A549 treated with AZD2906 at 1 μM for 4 hours (cell line): ENCODE measurements around the gene TMEM175. TPM values are rescaled to one million over a fixed set of nuclear protein-coding genes. Genes with fewer than 3 reads are reported as not detected.

Experiments used
- total RNA-seq: library from RNA; stranded (reverse); fragments of 200-300 nt; extraction: Qiagen RNA extraction; gene quantifications from 5 replicates; pipeline ENCODE4 v1.2.3, GENCODE V29; 2022

Gene TMEM175
- total RNA-seq, result 8.9 to 12.1 TPM (median 10.4 TPM) in 5 replicates

DNA sequence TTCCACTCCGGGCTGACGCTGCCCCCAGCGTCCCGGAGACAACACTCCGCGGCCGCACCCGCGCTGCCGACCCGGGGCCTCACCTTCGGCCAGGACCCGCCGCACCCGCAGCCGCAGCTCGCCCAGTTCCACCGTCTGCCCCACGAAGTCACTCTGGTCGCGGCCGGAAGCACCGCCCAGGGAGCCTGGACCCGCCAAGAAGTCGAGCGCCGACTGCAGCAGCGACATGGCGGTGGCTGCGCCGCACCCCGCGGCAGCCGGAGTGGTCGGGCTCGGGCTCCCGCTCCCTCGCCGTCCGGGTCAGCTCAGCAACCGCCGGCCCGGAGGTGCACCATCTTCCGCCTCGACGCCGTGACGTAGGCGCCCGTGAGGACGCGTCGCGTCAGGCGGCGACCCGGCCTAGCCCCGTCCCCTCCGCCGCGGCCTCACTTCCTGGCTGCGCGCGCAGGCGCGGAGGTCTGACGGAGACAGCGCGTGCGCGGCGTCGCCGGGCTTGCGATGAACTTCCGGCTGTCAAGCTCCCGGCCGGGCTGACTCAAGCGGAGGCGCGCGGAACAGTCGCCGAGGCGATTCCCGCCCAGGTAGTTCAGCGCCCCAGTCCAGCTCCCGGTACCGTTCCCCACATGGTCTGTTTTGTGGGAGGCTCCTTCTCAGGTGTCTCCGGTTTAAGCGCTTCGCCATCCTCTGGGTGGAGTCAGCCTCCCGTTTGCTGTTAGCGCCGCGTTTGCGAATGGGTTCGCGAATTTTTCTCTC is at the start of gene TMEM175, which contains the start of gene GAK:
Gene TMEM175 (plus strand): TSS at position 501 of the 753 bp plus-strand sequence. CDS start 15,280 bp downstream, outside the sequence.
Gene GAK (minus strand): TSS at position 357 of the 753 bp plus-strand sequence. CDS start 129 bp downstream, at position 228.

GRCh38 chr4:973431-974397 is 41.5 kb downstream of the TMEM175 start, which contains the start of gene DGKQ:
DGKQ (minus strand) TSS chr4:973569; CDS start chr4:973482, 87 bp downstream.

GRCh38 chr4:986879-987623 is 54.8 kb downstream of the TMEM175 start, which contains the start of gene IDUA:
IDUA (plus strand) TSS chr4:987044; CDS start chr4:987085, 41 bp downstream.

GRCh38 chr4:993111-994029 is 61.1 kb downstream of the TMEM175 start, which contains the start of gene SLC26A1:
SLC26A1 (minus strand) TSS chr4:993404; CDS start chr4:991703, 1,701 bp downstream.

Other genes with a start within 250 kb of the TMEM175 start
- 0.13 to 0.31 TPM (median 0.18 TPM) in 5 replicates for gene SLC49A3, start 243.3 kb upstream of the TMEM175 start, total RNA-seq
- 15.3 to 21.6 TPM (median 20.1 TPM) in 5 replicates for gene PCGF3, start 226.6 kb upstream of the TMEM175 start, total RNA-seq
- 0.51 to 0.70 TPM (median 0.64 TPM) in 5 replicates for gene CPLX1, start 106.3 kb upstream of the TMEM175 start, total RNA-seq
- 36.4 to 50.5 TPM (median 46.9 TPM) in 5 replicates for gene GAK, start 144 bp upstream of the TMEM175 start, total RNA-seq
- 4.8 to 9.1 TPM (median 7.5 TPM) in 5 replicates for gene DGKQ, start 41.1 kb downstream of the TMEM175 start, total RNA-seq
- 4.9 to 12.9 TPM (median 11.8 TPM) in 5 replicates for gene IDUA, start 54.6 kb downstream of the TMEM175 start, total RNA-seq
- gene SLC26A1, start 60.9 kb downstream of the TMEM175 start, total RNA-seq, result 0.20 to 0.74 TPM (median 0.26 TPM) in 5 replicates
- 14.3 to 21.6 TPM (median 20.1 TPM) in 5 replicates for gene FGFRL1, start 79.2 kb downstream of the TMEM175 start, total RNA-seq
- 2.0 to 2.8 TPM (median 2.6 TPM) in 5 replicates for gene RNF212, start 181.1 kb downstream of the TMEM175 start, total RNA-seq
- 0.38 to 0.91 TPM (median 0.43 TPM) in 5 replicates for gene SPON2, start 240.1 kb downstream of the TMEM175 start, total RNA-seq